Testis (tissue), 3 donors: ENCODE data around the gene NAB2. TPM values are rescaled to one million over a fixed set of nuclear protein-coding genes. Genes with fewer than 3 reads are reported as not detected.

Experiments used
- DNase-seq: peaks from one replicate; pipeline ENCODE4 v3.0.0-alpha.2; 2019
- H3K27ac ChIP-seq, 2 donors: fragments of 200-600 bp; sonication (generic); one replicate each; pipeline ENCODE4 v1.5.1; 2019
- H3K27me3 ChIP-seq: fragments of 200-600 bp; sonication (generic); one replicate; pipeline ENCODE4 v1.5.1; 2019
- H3K36me3 ChIP-seq: fragments of 200-600 bp; sonication (generic); one replicate; pipeline ENCODE4 v1.5.1; 2017; ENCODE audit warnings: low read depth; ENCODE audit errors: missing control alignments
- H3K4me1 ChIP-seq: fragments of 200-600 bp; sonication (generic); one replicate; pipeline ENCODE4 v1.5.1; 2019
- H3K4me3 ChIP-seq, 2 donors: fragments of 200-600 bp; sonication (generic); one replicate each; pipeline ENCODE4 v1.5.1; 2017 to 2019
- H3K9me3 ChIP-seq: fragments of 200-600 bp; sonication (generic); one replicate; pipeline ENCODE4 v1.5.1; 2017
- CTCF ChIP-seq, 3 experiments: fragments of 450-650 bp in 2 of 3; fragments of 200-600 bp in 1 of 3; sonication (generic) in 1 of 3; IDR thresholded peaks; one replicate each; pipeline ENCODE4 v1.5.1; 2016 to 2019; ENCODE audit warnings: antibody characterized with exemption in 3 of 3, mild to moderate bottlenecking in 2 of 3, moderate library complexity in 1 of 3
- POLR2A ChIP-seq: fragments of 450-650 bp; IDR thresholded peaks from one replicate; pipeline ENCODE4 v1.6.1; 2017; ENCODE audit warnings: antibody characterized with exemption, mild to moderate bottlenecking, moderate library complexity
- WGBS, 2 donors: methylation state at CpG; one replicate each; pipeline ENCODE4 v1.1.5; 2018; 5-methylcytosine and 5-hydroxymethylcytosine counted together
- intact Hi-C: fragments of 100-400 bp; cut with DNase I; formaldehyde crosslinking; loops from one replicate; pipeline ENCODE4 v1.15.1; 2023; ENCODE audit warnings: low total_unique reads
- polyA plus RNA-seq: library from polyadenylated mRNA; stranded (reverse); fragments of 350-450 nt; fragmentation: Illumina TruSeq; extraction: RNeasy Lipid Tissue Mini Kit (QIAGEN cat#74804); gene quantifications from one replicate; pipeline ENCODE4 v1.2.3, GENCODE V29; 2014; ENCODE audit warnings: low read depth, low replicate concordance; ENCODE audit not compliant: insufficient read depth
- total RNA-seq, 2 donors: library from RNA; depleted of rRNA; stranded (reverse); fragments of >200 nt; gene quantifications; one replicate each; pipeline ENCODE4 v1.2.3, GENCODE V29; 2016

NAB2 gene
- total and polyA plus RNA-seq, 3 donors from 2014 or later: 31.4 to 59.5 (median 45.7) TPM

GRCh38 chr12:57096748-57097553 is 8.0 kb downstream of the NAB2 start:
- TF ChIP-seq CTCF (IDR thresholded peaks at IDR 0.05): no peak
- no peak for TF ChIP-seq POLR2A
- Histone ChIP-seq H3K36me3 (no peaks in the 10 kb centered on the region), H3K9me3 (no peaks in the 10 kb centered on the region), H3K4me3 (no peak overlapping the region), H3K27me3 (no peaks in the 10 kb centered on the region), H3K4me1 (peaks cover 22% of the 10 kb centered on the region), H3K27ac (no peak overlapping the region)
- intact Hi-C loops: no loop called here
- 78 to 80% methylated on average over 6 to 8 of the region's 8 CpGs for WGBS, 2 donors
- no peak for DNase-seq

- no peak overlapping the region for H3K4me3 ChIP-seq
- no peak overlapping the region for H3K27ac ChIP-seq
- WGBS, 2 donors: 78 to 91% methylated on average over 8 of the region's 8 CpGs
- H3K36me3 ChIP-seq: no peaks in the 10 kb centered on the region
- H3K4me1 ChIP-seq: peaks cover 20% of the 10 kb centered on the region
- TF ChIP-seq CTCF (IDR thresholded peaks at IDR 0.05): no peak
- no peak for TF ChIP-seq POLR2A
- intact Hi-C loops: no loop called here
- DNase-seq: no peak
- H3K9me3 ChIP-seq: no peaks in the 10 kb centered on the region
- H3K27me3 ChIP-seq: no peaks in the 10 kb centered on the region
Measured at GRCh38 chr12:57097554-57097835, 8.6 kb downstream of the NAB2 start.

- TF ChIP-seq POLR2A (no peak), CTCF (IDR thresholded peaks at IDR 0.05) (no peak)
- Histone ChIP-seq H3K4me3 (no peak overlapping the region), H3K36me3 (no peaks in the 10 kb centered on the region), H3K4me1 (peaks cover 9% of the 10 kb centered on the region), H3K27ac (no peak overlapping the region), H3K27me3 (no peaks in the 10 kb centered on the region), H3K9me3 (no peaks in the 10 kb centered on the region)
- DNase-seq: no peak
- intact Hi-C loops: no loop called here
- WGBS, 2 donors: 100% methylated on average over 1 of the region's 1 CpG
Measured at GRCh38 chr12:57098546-57098945, 9.6 kb downstream of the NAB2 start.

- DNase-seq: no peak
- Histone ChIP-seq H3K27me3 (no peaks in the 10 kb centered on the region), H3K4me3 (no peak overlapping the region), H3K27ac (no peak overlapping the region), H3K4me1 (peaks cover 3% of the 10 kb centered on the region), H3K36me3 (no peaks in the 10 kb centered on the region), H3K9me3 (no peaks in the 10 kb centered on the region)
- TF ChIP-seq POLR2A: no peak
- no peak for TF ChIP-seq CTCF (IDR thresholded peaks at IDR 0.05)
- 80% methylated on average over 11 of the region's 11 CpGs for WGBS, 2 donors
- intact Hi-C loops: no loop called here
Measured at GRCh38 chr12:57099047-57099714, 10.3 kb downstream of the NAB2 start.

- Histone ChIP-seq H3K27me3 (no peaks in the 10 kb centered on the region), H3K36me3 (no peaks in the 10 kb centered on the region), H3K4me1 (no peaks in the 10 kb centered on the region), H3K9me3 (no peaks in the 10 kb centered on the region), H3K27ac (no peak overlapping the region), H3K4me3 (no peak overlapping the region)
- WGBS, 2 donors: 81 to 90% methylated on average over 12 of the region's 12 CpGs
- TF ChIP-seq POLR2A (no peak), CTCF (IDR thresholded peaks at IDR 0.05) (no peak)
- no peak for DNase-seq
- intact Hi-C loops: no loop called here
Measured at GRCh38 chr12:57099766-57100165, 10.9 kb downstream of the NAB2 start.
